T-helper 2 cell (primary cell): ENCODE data around the gene IMPA2.
"Not testable (repeated sequence)": the region's sequence is repeated elsewhere in the genome, so short reads cannot be mapped to it uniquely, and the experiment has no call there.

Experiments used
- DNase-seq, 5 experiments: peaks; one replicate each; pipeline versions ENCODE4 v3.0.0 to v3.0.0-alpha.2; 2012 to 2022
- total RNA-seq, 2 donors: gene quantifications; one replicate each; lab custom pipeline; 2026; lab: John Stamatoyannopoulos, UW

IMPA2 gene
- total RNA-seq, result 2.2 to 3.3 reads per million in 2 donors

DNA sequence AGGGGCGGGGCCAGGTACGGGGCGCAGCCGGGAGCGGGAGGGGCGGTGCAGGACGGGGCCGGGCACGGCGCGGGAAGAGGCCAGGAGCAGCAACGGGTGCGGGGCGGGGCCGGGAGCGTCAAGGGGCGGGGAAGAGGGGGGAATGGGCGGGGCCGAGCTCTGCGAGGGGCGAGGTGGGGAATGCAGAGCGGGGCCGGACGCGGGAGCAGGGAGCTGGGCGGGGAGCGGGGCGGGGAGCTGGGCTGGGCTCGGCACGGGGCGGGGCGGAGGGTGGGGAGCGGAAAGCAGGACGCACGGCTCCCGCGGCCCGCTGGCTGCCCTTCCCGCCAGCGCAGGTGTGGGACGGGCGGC lies at the start of gene IMPA2:
Gene IMPA2, plus strand, starts transcription at position 316 of the 351 bp plus-strand sequence. CDS start 163 bp downstream, outside the sequence.
- DNase-seq, result no peak

DNA sequence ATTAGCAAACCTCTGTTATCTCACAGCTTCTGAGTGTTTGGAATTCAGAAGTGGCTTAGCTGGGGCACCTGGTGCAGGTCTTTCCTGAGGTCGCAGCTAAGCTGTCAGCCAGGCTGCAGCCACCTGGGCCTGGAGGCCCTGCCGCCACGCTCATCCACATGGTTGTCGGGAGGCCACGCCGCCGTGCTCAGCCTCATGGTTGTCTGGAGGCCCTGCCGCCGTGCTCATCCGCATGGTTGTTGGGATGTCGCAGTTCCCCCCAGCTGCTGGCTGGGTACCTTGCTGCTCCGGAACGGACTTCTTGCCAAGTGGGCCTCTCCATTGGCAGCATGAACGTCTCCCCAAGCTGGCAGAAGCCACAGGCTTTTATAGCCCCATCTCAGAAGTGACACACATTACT lies 48.9 kb upstream of the IMPA2 start:
- no peak for DNase-seq

DNA sequence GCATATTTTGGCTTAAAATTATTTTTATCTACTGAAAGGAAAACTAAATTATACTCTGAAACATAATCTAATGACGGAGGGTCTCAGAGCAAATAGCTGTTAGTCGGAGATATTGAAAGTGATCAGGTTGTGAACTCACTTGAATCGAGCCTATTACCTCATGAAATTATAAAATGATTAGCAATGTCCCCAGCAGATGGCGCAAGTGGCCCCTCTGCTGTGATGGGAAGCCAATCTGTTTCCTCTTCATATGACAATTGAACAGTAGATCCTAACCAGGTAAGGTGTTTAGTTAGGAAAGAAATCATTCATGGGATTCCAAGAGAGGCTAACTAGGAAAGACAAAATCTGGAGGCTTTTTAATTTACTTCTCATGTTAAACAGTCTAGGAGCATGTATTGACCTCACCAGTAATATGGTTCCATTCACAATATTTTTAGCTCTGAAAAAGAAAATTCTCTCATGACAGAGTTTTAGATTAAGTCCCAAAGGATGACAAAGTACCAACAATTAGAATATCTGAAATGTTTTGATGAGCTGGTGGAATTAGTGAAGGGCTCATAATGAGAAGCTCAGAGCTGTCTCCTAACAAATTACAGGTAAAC lies 43.3 kb upstream of the IMPA2 start:
- DNase-seq, result peak; percentile 42 to 71 (median 61)

DNA sequence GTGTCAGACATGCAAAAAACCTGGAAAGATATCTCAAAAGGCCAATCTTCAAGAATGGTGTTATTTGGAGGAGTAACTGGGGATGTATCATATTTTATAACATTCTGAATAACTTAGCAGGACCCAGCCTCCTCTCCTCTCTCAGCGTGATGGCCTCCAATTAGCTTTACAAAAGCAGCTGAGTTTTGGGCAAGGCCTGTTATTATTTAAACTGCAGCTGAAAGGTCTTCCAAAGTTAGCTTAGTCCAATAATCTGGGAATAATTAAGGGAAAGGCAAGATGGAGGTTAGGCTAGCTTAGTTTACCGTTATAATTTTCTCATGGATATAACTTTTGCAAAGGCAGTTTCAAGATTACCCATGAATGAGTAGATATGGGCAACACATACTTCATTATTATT lies 40.4 kb upstream of the IMPA2 start:
- no peak for DNase-seq

DNA sequence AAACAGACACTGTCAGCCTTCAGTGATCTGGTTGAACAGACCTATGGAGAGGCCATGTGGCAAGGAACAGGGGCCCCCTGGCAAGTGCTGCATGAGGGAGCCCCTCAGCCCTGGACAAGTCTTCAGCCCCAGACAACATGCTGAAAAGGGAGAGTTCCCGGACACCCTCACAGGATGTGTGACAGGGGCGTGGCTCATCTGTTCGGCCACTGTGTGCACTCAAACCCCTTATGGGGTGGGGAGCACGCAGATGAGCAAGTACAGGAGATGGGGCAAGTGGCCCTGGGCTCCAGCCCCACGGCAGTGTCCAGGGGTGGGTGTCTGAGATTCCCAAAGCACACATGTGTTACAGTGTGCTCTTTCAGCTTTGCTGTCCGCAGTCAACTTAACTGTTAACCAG lies 37.8 kb upstream of the IMPA2 start:
- DNase-seq, result no peak

DNA sequence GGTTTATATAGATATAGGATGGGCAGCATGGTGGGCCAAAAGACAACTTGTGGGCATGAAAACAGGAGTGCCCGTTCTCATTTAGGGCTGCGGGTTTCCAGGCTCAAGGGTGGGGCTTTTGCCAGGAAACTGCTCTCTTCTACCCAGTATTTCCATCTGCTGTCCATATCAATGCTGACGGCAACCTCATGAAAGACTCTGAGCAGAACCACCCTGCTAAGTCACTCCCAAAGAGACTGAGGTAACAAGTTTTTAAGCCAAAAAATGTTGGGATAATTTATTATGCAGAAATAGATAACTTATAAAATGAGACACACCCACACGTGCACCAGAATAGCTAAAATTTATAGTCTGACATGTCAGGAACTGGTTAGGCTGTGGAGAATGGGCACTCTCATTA lies 37.1 kb upstream of the IMPA2 start:
- DNase-seq, result no peak

DNA sequence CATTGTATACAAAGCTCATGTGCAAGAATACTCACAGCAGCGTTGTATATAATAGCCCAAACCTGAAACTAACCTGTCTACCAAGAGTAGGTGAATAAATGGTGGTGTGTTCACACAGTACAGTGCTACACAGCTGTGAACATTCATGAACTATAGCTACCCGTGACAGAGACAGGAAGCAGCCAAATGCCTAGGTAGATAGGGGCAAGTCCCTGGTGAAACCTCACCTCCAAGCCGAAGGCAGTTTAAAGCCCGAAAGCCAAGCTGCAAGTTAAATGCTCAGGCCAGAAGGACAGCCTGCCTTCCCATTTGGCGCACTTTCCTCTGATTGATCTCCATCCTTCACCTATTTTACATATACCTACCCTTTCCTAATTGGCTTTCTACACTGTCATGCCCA lies 36.5 kb upstream of the IMPA2 start:
- DNase-seq, result no peak

DNA sequence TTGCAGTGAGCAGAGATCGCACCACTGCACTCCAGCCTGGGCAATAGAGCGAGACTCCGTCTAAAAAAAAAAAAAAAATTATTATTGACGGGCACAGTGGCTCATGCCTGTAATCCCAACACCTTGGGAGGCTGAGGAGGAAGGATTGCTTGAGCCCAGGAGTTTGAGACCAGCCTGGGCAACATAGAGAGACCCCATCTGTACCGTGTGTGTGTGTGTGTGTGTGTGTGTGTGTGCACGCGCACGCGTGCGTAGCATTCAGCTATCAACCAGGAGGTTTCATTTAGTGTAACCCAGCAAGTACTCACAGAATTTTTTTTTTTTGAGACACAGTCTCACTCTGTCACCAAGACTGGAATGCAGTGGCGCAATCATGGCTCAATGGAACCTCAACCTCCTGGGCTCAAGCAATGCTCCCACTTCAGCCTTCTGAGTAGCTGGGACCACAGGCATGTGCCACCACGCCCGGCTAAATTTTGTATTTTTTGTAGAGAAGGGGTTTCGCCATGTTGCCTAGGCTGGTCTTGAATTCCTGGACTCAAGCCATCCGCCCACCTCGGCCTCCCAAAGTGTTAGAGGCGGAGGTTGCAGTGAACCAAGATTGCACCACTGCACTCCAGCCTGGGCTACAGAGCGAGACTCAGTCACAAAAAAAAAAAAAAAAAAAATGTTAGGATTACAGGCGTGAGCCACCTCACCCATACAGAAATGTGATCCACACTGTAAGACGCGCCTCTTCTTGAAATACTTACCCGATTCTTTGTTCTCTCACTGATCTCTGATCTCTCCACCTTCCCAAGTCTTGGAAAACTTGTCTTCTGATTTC lies 35.3 kb upstream of the IMPA2 start:
- DNase-seq, result not testable (repeated sequence)

DNA sequence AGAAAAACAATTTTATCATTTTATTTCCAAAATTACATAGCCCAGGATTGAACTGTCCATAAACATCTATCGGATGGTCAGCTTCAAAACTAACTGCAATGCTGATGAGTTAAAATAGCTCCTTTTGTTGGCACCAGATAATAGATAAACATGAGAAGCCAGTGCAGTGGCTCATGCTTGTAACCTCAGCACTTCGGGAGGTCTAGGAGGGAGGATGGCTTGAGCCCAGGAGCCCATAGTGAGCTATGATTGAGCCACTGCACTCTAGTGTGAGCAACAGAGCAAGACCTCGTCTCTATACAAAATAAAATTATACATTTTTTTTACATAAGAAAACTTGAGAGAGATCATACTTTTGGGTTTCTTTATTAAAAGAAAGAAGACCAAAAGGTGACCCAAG lies 34.6 kb upstream of the IMPA2 start:
- peak in 1 of 5 experiments; percentile 32 for DNase-seq

DNA sequence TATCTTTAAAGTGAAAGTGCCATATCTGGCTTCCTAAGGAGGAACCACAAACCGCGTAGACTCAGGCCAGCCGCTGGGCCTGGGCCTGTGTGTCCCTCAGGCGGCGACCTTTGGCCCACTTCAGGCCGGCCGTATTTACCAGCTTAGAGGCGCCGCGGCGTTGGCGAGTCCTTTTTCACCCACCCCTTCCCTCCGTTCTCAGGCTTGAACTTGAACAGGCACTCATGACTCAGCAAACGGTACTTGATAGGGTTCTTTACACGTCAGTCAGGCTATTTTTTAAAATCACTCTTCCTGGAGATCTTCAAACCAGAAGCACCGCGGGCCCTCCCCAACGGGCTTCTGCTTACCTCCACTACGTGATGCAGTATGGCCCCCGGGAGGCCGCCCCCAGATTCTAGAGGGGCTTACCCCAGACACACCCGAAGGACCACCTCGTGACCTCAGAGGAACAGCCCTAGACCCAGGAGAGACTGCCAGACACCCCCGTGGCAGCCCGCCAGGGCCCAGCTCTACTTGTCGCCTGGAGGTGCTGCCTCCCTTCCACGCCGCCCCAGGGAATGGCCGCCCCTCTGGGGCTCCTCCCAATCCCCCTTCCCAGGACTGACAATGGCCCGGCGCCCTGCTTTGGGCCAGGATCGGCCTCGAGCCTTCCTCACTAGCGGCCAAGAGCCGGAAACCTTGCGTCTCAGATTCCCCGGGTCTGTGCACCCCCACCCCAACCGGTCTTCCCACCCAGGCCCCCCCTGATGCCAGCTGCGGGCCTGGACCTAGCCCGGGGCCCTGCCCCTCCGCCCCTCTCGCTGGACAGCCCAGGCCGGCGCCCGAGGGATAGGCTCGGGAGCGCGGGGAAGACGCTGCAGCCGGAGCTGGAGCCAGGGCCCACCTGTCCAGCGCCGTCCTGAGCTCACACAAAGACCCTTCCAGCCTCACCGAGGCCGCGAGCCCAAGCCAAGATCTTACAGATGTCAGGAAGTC lies 33.8 kb upstream of the IMPA2 start:
- DNase-seq, result peak in 4 of 5 experiments; percentile 16 to 95 (median 41)

DNA sequence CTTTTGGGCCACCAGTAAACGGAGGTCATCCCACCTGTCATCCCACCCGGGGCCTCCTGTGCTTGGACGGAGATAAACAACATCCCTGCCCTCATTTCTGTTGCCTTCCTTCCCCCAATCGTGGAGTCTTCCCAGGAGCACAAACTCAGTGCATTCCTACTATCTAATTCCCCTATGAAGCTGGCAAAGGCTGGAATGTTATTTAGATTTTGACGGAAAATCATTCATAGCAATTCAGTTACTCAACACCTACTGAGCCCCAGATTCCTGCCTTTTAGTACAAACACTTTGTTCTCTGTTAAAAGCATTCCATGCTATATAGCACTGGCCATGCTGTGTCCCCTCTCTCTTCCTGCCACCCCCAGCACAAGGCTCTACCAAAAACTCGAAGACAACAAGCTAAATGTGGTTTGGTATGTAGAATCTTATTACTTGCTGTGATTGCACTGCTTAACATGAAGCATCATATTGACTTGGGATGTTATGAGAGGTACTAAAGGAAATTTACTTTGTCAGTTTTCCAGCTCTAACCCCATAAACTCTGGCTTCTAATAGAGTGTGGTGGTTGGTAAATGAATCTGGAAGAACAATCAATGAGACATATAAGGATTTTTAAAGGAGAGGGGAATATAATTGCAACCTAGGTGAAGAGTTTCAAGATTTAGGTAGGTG lies 32.3 kb upstream of the IMPA2 start:
- DNase-seq, result no peak

DNA sequence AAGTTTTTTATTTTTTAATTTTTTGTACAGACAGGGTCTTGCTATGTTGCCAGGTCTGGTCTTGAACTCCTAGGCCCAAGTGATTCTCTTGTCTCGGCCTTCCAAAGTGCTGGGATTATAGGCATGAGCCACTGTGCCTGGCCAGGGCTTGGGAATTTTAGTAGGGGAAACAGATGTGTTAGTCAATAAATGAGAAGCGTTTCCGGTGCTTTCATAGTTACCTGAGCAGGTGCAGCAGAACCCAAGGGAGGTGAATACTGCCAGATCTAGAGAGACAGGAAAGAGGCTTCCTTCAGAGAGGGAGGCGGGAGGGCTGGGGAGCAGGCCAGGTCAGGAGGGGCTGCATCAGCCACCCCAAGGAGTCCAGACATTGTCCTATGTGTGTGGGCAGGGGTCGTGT lies 30.5 kb upstream of the IMPA2 start:
- no peak for DNase-seq

DNA sequence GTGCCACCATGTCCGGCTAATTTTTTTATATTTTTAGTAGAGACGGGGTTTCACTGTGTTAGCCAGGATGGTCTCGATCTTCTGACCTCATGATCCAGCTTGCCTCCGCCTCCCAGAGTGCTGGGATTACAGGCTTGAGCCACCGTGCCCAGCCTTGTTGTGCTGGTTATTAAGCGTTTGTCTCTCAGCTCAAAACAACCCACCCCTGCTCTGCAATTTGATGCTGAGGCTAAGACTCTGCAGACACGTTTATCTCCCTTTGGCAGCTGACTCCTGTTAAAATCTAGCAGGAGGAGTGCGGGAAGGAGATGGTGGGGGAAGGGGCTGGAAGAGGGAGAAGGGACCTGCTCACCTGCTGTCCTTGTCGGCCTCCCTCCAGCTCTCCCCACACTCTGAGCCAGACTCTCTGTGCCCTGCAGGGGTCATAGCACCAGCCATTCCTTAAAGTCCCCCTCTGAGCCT lies 29.9 kb upstream of the IMPA2 start:
- DNase-seq, result no peak

DNA sequence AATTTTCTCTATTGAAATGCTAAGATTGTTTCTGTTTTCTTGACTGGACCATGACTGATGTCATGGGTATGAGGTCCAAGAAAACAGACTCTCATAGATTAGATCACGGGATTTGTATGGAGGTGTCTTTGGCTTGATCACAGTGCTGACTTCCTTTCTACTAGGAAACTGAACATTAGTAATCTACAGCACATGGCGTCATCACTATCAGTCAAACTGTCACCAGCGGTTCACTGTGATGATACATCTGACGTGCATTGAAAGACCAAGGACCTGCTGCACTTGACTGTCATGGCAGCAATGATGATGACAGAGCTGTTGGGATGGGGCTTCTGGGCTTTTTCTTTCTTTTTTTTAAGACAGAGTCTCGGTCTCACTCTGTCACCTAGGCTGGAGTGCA lies 28.2 kb upstream of the IMPA2 start:
- DNase-seq, result no peak

DNA sequence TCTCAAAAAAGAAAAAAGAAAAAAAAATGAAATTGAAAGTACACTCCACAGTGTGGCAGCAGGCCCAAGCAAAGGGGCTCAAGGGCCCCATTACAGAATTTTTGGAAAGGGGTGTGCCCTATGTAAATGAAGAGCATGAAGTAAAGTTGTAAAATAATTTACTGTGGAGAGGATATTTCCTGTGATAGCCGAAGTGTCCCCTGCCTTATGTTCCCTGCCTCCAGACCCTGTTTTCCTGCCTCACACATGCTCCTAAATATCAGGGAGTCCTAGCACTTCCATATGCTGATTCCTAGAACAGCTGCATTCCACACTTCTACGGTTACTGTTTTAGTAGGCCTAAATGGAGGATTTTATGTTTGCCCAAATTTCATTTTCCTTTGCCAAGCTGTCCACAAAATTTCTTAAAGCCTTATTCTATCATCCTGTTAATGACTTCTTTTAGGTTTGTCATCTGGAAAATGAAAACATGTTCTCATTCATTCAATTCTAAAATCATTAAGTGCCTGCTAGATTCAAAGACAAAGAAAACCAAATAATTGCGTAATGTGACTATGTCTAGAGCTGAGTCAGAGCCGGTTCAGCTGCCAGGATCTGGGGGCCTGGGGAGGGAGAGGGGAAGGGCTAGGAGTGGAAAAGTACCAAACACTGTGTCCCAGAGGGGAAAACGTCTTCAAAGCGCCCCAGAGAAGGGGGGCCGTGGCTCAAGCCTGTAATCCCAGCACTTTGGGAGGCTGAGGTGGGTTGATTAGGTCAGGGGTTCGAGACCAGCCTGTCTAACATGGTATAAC lies 25.9 kb upstream of the IMPA2 start:
- no peak for DNase-seq

DNA sequence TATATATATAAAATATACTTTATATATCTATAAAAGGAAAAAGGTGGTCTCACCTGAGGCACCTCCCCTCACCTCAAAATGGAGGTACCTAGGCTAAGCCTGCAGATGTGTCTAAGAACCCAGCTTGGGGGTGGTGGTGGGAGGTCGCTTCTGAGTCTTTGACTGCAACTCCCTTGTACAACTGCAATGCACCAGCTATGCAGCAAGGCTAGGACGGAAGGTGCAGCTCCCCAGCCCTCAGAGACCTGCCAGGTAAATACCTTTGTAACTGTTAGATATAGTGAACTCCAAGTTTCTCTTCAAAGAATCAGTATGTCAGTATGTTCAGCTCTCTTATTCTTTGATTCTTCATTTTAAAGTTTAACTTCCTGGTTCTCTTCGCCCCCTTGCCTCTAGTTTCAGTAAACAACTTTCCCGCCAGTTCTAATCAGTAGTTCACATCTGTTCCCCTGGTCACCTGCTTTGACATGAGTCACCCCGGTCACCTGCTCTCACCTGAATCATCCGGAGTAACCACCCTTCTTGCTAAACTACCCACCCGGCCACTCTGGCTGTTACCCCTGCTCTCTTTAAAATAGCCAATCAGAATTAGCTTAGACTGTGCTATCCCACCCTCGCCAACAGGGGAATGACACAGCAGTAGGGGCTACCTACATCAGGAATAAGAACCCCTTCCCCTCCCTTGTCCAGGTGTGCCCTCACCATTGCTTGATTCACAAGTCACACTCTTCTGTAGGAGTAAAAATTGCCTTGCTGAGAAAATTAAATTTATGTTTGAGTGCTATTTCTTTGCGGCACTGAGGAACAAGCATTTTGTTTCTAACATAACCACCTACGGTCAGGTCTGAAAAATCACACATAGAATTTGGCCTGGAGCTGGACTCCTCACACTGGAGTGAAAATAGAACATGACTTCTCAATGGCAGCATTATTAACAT lies 24.7 kb upstream of the IMPA2 start:
- no peak for DNase-seq

DNA sequence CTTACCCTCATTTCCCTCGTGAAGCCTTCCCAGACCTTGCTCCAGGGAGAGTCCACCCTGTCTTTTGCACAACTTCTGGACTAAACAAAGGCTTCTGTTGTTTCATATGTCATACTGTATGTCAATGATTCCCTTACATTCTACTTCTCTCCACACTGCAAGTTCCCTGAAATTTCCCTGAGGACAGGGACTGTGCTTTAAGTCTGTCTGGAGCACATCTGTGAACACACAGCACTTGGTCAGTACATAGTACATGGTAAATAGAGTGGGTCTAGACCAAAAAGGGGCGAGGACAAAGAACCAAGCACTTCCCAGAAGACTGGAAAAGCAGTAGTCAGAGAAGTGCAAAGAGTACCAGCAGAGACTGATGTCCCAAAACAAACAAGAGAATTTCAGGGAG lies 23.7 kb upstream of the IMPA2 start:
- no peak for DNase-seq

DNA sequence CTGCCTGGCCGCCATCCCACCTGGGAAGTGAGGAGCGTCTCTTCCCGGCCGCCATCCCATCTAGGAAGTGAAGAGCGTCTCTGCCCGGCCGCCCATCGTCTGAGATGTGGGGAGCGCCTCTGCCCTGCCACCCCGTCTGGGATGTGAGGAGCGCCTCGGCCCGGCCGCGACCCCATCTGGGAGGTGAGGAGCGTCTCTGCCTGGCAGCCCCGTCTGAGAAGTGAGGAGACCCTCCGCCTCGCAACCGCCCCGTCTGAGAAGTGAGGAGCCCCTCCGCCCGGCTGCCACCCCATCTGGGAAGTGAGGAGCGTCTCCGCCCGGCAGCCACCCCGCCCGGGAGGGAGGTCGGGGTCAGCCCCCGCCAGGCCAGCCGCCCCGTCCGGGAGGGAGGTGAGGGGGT lies 21.7 kb upstream of the IMPA2 start:
- not testable (repeated sequence) for DNase-seq

DNA sequence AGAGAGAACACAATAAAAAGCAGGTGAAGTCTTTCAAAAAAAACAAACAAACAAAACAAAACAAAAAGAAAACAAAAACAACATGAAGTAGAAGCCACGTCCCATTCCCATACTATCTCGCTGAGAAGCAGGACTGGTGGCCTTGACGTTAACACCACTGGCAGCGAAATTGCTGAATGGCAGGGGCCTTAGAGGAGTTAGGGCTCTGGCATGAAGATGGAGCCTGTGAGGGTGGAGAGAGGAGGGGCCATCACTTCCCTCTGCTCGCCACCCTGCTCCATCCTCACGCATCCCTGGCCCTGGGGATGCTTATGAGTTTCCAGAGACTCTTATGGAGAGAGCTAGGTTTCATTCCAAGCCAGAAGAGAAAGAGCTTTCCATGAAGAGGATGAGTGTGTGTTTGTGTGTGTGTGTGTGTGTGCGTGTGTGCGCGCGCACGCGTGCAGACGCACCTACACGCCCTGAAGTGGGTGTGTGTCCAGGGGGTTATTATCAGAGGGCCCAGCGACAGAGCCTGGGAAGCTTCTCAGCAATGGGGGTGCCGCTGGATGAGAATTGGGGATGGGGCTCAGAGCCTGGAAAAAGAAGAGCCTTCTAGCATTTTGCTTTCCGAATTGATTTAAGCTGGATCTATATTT lies 20.4 kb upstream of the IMPA2 start:
- DNase-seq, result no peak

DNA sequence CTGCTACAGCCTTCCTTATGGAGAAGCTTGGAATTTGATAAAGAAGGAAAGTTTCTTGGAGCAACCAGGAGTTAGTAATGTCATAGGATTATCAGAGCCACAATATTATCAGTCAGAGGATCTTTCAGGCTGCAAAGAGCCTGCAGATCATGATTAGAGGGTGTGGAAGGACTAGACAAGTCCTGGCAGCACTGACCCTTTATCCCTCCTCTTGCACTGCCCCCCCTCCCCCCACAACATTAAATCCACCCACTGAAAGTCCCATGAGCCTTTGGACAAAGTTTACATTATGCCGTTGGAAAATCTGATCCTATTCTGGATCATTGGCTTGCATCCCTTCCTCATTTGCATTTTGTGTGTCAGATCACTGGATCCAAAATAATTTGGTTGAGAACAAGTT lies 18.7 kb upstream of the IMPA2 start:
- DNase-seq, result no peak
